ENCODE measurements around the gene C11orf86.
"Not testable (repeated sequence)": the region's sequence is repeated elsewhere in the genome, so short reads cannot be mapped to it uniquely, and the experiment has no call there.

Gene C11orf86

DNA sequence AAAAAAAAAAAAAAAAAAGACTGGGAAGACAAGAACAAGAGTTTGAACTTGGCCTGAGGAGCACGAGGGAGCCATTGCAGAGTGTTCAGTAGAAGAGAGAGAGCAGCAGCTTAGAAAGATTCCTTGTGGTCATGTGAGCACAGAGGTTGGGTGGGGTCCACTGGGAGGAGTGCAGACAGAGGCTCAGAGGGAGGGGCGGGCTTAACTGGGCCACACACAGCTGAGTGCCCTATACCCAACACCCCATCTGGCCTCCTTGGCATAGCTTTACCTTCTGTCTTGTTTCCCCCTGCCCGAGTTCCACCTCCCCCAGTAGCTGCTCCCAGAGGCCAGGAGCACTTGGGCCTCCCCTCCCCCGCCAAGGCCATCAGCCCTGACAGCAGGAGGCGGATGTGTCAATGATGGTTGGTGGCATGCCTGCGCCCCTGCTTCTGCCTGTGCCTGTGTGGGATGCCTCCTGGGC is 12.1 kb downstream of the C11orf86 start:
- no peak for DNase-seq (ENCODE audit: low spot score)
- no peak for TF ChIP-seq CTCF (IDR thresholded peaks at IDR 0.05; ENCODE audit: extremely low read depth, insufficient read depth, missing control alignments)
- in situ Hi-C loops (cut with MboI; ENCODE audit: low pct_unique_long_range_greater_than_20kb, low sequenced_read_pairs, unreplicated experiment): no loop called here

DNA sequence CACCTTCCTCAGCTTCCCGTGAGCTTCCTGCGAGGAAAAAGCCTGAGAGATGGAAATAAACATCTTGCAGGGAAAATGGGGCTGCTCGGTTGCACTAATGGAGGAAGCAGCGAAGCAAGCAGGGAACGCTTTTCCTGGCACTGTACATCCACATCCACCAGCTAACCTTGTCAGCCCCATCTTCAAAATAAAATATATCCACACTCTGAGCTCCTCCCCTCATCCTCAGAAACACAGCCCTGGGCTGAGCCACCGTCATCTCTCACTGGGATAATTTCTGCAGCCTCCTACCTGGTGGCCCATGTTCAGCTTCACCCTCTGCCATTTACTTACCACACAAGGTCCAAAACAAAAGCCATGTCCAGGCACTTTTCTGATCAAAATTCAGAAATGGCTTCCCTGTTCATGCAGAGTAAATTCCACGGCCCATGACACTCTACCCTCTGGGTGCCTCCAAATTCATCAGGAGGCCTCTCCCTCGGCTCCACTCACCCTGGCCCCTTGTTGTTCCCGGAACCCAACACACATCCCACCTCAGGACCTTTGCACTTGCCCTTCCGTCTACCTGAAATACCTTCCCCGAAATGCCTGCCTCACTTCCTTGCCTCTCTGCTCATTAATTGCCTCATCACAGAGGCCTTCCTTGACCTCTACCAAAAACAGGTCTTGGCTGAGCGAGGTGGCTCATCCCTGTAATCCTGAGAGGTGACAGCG is 13.0 kb downstream of the C11orf86 start:
- in situ Hi-C loops (cut with MboI; ENCODE audit: low pct_unique_long_range_greater_than_20kb, low sequenced_read_pairs, unreplicated experiment): no loop called here
- no peak for TF ChIP-seq CTCF (IDR thresholded peaks at IDR 0.05; ENCODE audit: extremely low read depth, insufficient read depth, missing control alignments)
- no peak for DNase-seq (ENCODE audit: low spot score)

GRCh38 chr11:66988741-66989140 is 13.6 kb downstream of the C11orf86 start:
- in situ Hi-C loops (cut with MboI; ENCODE audit: low pct_unique_long_range_greater_than_20kb, low sequenced_read_pairs, unreplicated experiment); DNase-seq (ENCODE audit: low spot score): not testable (repeated sequence)

- in situ Hi-C loops (cut with MboI; ENCODE audit: low pct_unique_long_range_greater_than_20kb, low sequenced_read_pairs, unreplicated experiment); DNase-seq (ENCODE audit: low spot score): not testable (repeated sequence)
Observed at GRCh38 chr11:66989360-66989759, 14.3 kb downstream of the C11orf86 start.

- in situ Hi-C loops (cut with MboI; ENCODE audit: low pct_unique_long_range_greater_than_20kb, low sequenced_read_pairs, unreplicated experiment): no loop called here
- DNase-seq (ENCODE audit: low spot score): no peak
- no peak for TF ChIP-seq CTCF (IDR thresholded peaks at IDR 0.05; ENCODE audit: extremely low read depth, insufficient read depth, missing control alignments)
Observed at GRCh38 chr11:66992041-66992440, 16.9 kb downstream of the C11orf86 start.

- no peak for TF ChIP-seq CTCF (IDR thresholded peaks at IDR 0.05; ENCODE audit: extremely low read depth, insufficient read depth, missing control alignments)
- no peak for DNase-seq (ENCODE audit: low spot score)
- in situ Hi-C loops (cut with MboI; ENCODE audit: low pct_unique_long_range_greater_than_20kb, low sequenced_read_pairs, unreplicated experiment): no loop called here
Observed at GRCh38 chr11:66996609-66997273, 21.6 kb downstream of the C11orf86 start.

DNA sequence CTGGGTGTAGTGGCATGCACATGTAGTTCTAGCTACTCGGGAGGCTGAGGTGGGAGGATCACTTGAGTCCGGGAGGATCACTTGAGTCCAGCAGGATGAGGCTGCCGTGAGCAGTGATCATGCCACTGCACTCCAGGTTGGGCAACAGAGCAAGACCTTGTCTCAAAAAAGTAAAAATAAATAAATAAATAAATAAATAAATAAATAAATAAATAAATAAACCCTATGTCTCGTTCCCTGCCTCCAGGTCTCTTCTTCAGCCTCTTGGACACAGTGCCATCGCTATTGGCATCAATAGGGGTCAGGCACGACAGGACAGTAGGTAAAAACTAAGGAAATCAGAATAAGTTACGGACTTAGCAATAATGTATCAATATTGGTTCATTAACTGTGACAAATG is 24.5 kb downstream of the C11orf86 start:
- in situ Hi-C loops (cut with MboI; ENCODE audit: low pct_unique_long_range_greater_than_20kb, low sequenced_read_pairs, unreplicated experiment): no loop called here
- no peak for TF ChIP-seq CTCF (IDR thresholded peaks at IDR 0.05; ENCODE audit: extremely low read depth, insufficient read depth, missing control alignments)
- no peak for DNase-seq (ENCODE audit: low spot score)

Measured in GM13977 (cell line).